PC-3 (cell line): Measurements from ENCODE around the gene LAD1. TPM values are rescaled to one million over a fixed set of nuclear protein-coding genes. Genes with fewer than 3 reads are reported as not detected.

Experiments used
- ATAC-seq: fragments of 200-7000 bp; cut with Tn5 transposase; 2 replicates; pipeline ENCODE4 v1.9.1; 2020; ENCODE audit warnings: mild to moderate bottlenecking, moderate library complexity
- BruUV-seq: library from RNA; stranded (reverse); fragments of 400-500 nt; replicated peaks from 2 replicates; lab custom pipeline; 2021; lab: Mats Ljungman, UMichigan
- CTCF ChIA-PET: fragments of 300-600 bp; sonication (Branson Sonifier 250); formaldehyde crosslinking; loops from one replicate; lab custom pipeline; 2022; ENCODE audit warnings: antibody characterized with exemption; lab: Charles Lee
- POLR2A ChIA-PET: fragments of 300-600 bp; sonication (Branson Sonifier 250); formaldehyde crosslinking; loops from one replicate; lab custom pipeline; 2022; ENCODE audit warnings: antibody characterized with exemption; ENCODE audit not compliant: unreplicated experiment; lab: Charles Lee
- DNase-seq: peaks from one replicate; pipeline ENCODE4 v3.0.0-alpha.2; 2015
- H2AFZ ChIP-seq: fragments of 300-600 bp; sonication (generic); 2 replicates; pipeline ENCODE4 v1.6.0; 2016; ENCODE audit warnings: antibody characterized with exemption, low read length
- H3F3A ChIP-seq: fragments of 300-600 bp; sonication (generic); one replicate; pipeline ENCODE4 v1.6.0; 2017; ENCODE audit warnings: antibody characterized with exemption, low read length, control low read depth, mild to moderate bottlenecking; ENCODE audit not compliant: unreplicated experiment
- H3K27ac ChIP-seq: fragments of 300-600 bp; sonication (generic); 2 replicates; pipeline ENCODE4 v1.5.1; 2016; ENCODE audit warnings: mild to moderate bottlenecking, low read length
- H3K27me3 ChIP-seq: fragments of 300-600 bp; sonication (generic); 2 replicates; pipeline ENCODE4 v1.6.1; 2016; ENCODE audit warnings: low read length, mixed read lengths
- H3K36me3 ChIP-seq: fragments of 300-600 bp; sonication (generic); 2 replicates; pipeline ENCODE4 v1.6.1; 2016; ENCODE audit warnings: low read depth, mixed run types, low read length, mixed read lengths
- H3K4me1 ChIP-seq: fragments of 300-600 bp; sonication (generic); 2 replicates; pipeline ENCODE4 v1.5.1; 2016; ENCODE audit warnings: low read length; ENCODE audit not compliant: insufficient read depth
- H3K4me2 ChIP-seq: fragments of 300-600 bp; sonication (generic); 2 replicates; pipeline ENCODE4 v1.6.0; 2016; ENCODE audit warnings: low read length
- H3K4me3 ChIP-seq: fragments of 300-600 bp; sonication (generic); 2 replicates; pipeline ENCODE4 v1.5.1; 2016; ENCODE audit warnings: mild to moderate bottlenecking, low read length, mixed read lengths
- H3K79me2 ChIP-seq: fragments of 300-600 bp; sonication (generic); 2 replicates; pipeline ENCODE4 v1.6.1; 2017; ENCODE audit warnings: low read length, mixed read lengths
- H3K9ac ChIP-seq: fragments of 300-600 bp; sonication (generic); 2 replicates; pipeline ENCODE4 v1.6.0; 2016; ENCODE audit warnings: mild to moderate bottlenecking, low read length
- H3K9me2 ChIP-seq: fragments of 300-600 bp; sonication (generic); replicated peaks from 2 replicates; pipeline ENCODE4 v1.6.1; 2016; ENCODE audit warnings: mixed run types, low read length, mixed read lengths
- H3K9me3 ChIP-seq: fragments of 300-600 bp; sonication (generic); 2 replicates; pipeline ENCODE4 v1.6.1; 2016; ENCODE audit warnings: low read length, mixed read lengths
- H4K20me1 ChIP-seq: fragments of 300-600 bp; sonication (generic); 2 replicates; pipeline ENCODE4 v1.6.1; 2016; ENCODE audit warnings: low read length, mixed read lengths
- EZH2 ChIP-seq: fragments of 300-600 bp; sonication (generic); IDR thresholded peaks from one replicate; pipeline ENCODE4 v1.6.1; 2017; ENCODE audit warnings: antibody characterized with exemption, mild to moderate bottlenecking, low read length; ENCODE audit not compliant: unreplicated experiment
- EZH2phosphoT487 ChIP-seq: fragments of 300-600 bp; sonication (generic); IDR thresholded peaks from 2 replicates; pipeline ENCODE4 v1.6.1; 2018; ENCODE audit warnings: mild to moderate bottlenecking, antibody characterized with exemption, low read length, borderline replicate concordance
- intact Hi-C: fragments of 100-400 bp; cut with micrococcal nuclease; formaldehyde crosslinking; loops from 2 replicates; pipeline ENCODE4 v1.9.0; 2023
- total RNA-seq: library from RNA; depleted of rRNA; stranded (reverse); fragments of >200 nt; gene quantifications from 2 replicates; pipeline ENCODE4 v1.2.3, GENCODE V29; 2014
- TF ChIP-seq, protein P1 (sequence below): fragments of 300-600 bp; sonication (generic); conservative IDR thresholded peaks from 2 replicates; pipeline ENCODE4 v1.5.1; 2017; ENCODE audit warnings: antibody characterized with exemption, low read depth, mild to moderate bottlenecking, low read length

Gene LAD1
- total RNA-seq, 1 experiment from 2014 or later: 310 TPM

- no peak overlapping the region for H3K4me3 ChIP-seq
- no peaks in the 10 kb centered on the region for H4K20me1 ChIP-seq
- ChIA-PET POLR2A (no interaction called here), CTCF (interaction anchor here (1.1 to 2.4 kb wide), 2 partner anchors 12 to 109 kb away, joined by 3 to 13 read pairs; no protein-coding TSS in a partner anchor)
- peaks cover 18% of the 10 kb centered on the region for H3K27me3 ChIP-seq
- no peaks in the 10 kb centered on the region for H3F3A ChIP-seq
- no peak overlapping the region for H3K9ac ChIP-seq
- no peaks in the 10 kb centered on the region for H3K9me2 ChIP-seq
- BruUV-seq: no TSS peak
- H3K4me2 ChIP-seq: no peak overlapping the region
- ATAC-seq: no peak
- no peaks in the 10 kb centered on the region for H3K79me2 ChIP-seq
- H3K9me3 ChIP-seq: no peaks in the 10 kb centered on the region
- no peaks in the 10 kb centered on the region for H3K4me1 ChIP-seq
- H2AFZ ChIP-seq: no peak overlapping the region
- intact Hi-C loops: loop anchor here (5.0 kb wide), 1 partner anchor 276 kb away; no protein-coding TSS in a partner anchor
- no peak overlapping the region for H3K27ac ChIP-seq
- TF ChIP-seq, protein P1, sequence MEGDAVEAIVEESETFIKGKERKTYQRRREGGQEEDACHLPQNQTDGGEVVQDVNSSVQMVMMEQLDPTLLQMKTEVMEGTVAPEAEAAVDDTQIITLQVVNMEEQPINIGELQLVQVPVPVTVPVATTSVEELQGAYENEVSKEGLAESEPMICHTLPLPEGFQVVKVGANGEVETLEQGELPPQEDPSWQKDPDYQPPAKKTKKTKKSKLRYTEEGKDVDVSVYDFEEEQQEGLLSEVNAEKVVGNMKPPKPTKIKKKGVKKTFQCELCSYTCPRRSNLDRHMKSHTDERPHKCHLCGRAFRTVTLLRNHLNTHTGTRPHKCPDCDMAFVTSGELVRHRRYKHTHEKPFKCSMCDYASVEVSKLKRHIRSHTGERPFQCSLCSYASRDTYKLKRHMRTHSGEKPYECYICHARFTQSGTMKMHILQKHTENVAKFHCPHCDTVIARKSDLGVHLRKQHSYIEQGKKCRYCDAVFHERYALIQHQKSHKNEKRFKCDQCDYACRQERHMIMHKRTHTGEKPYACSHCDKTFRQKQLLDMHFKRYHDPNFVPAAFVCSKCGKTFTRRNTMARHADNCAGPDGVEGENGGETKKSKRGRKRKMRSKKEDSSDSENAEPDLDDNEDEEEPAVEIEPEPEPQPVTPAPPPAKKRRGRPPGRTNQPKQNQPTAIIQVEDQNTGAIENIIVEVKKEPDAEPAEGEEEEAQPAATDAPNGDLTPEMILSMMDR: no peak
- TF ChIP-seq EZH2: no peak
- TF ChIP-seq EZH2phosphoT487: no peak
- DNase-seq: no peak
- no peaks in the 10 kb centered on the region for H3K36me3 ChIP-seq
Measured at GRCh38 chr1:201362906-201363305, 36.2 kb downstream of the LAD1 start.

DNA sequence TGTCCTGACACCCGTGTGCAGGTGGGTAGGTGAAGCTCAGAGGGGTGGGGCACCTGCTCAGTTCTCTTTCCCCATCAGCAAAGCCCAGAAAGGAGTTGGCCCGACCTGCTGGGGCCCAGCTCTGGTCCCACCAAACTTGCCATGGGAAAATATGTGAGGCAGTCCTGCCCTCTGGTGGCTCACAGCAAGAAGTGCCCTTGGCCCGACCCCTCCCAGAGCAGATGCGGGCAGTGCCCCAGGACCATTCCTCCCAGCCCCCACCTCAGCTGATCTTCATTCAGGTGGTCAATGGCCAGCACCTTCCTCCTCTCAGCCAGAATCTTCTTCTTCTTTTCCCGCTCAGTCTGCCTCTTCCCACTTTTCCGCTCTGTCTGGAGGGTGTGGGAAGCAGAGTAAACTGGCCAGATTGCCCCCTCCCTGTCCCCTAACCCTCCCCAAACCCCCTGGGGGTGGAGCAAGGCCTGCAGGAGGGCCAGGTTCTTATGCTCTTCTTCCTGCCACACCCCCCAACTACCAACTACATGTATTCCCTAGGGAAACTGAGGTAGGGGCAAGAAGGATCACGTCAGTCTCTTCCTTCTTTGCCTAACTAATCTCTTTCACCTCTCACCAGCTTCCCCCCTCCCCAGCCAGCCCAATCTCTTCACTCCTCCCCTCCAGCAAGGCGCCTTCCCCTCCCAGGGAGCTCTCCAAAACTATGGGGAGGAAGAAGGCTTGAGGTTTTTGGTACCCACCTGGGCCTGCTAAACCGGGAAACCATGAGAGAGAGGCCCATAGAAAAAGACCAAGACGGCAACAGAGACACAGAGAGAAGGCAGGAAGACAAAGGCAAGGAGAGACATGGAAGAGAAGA lies 37.2 kb downstream of the LAD1 start:
- Histone ChIP-seq H3K9me3 (no peaks in the 10 kb centered on the region), H3K4me2 (no peak overlapping the region), H3K9me2 (no peaks in the 10 kb centered on the region), H3K36me3 (no peaks in the 10 kb centered on the region), H3K79me2 (no peaks in the 10 kb centered on the region), H3K4me1 (no peaks in the 10 kb centered on the region), H2AFZ (no peak overlapping the region), H3F3A (no peaks in the 10 kb centered on the region), H4K20me1 (no peaks in the 10 kb centered on the region), H3K4me3 (no peak overlapping the region), H3K27ac (no peak overlapping the region), H3K27me3 (peaks cover 8% of the 10 kb centered on the region), H3K9ac (no peak overlapping the region)
- TF ChIP-seq, protein P1: peak; percentile 100
- TF ChIP-seq EZH2phosphoT487: no peak
- ChIA-PET POLR2A (interaction anchor here (0.6 kb wide), 1 partner anchor 13 kb away, joined by 3 read pairs; no protein-coding TSS in a partner anchor), CTCF (interaction anchor here (0.5 to 2.4 kb wide), 14 partner anchors 12 to 132 kb away, joined by 3 to 13 read pairs (median 3); no protein-coding TSS in a partner anchor)
- no TSS peak for BruUV-seq
- intact Hi-C loops: loop anchor here (1.0 to 5.0 kb wide), 3 partner anchors 96 to 275 kb away; no protein-coding TSS in a partner anchor
- DNase-seq (peak; percentile 93), ATAC-seq (peak; percentile 83)
